PC-9 (cell line): Measurements from ENCODE around the gene CBX7. TPM values are rescaled to one million over a fixed set of nuclear protein-coding genes. Genes with fewer than 3 reads are reported as not detected.

Experiments used
- BruUV-seq: library from RNA; stranded (reverse); fragments of 400-500 nt; replicated peaks from 2 replicates; lab custom pipeline; 2021; lab: Mats Ljungman, UMichigan
- CTCF ChIA-PET: fragments of 300-600 bp; sonication (Branson Sonifier 250); formaldehyde crosslinking; loops from one replicate; lab custom pipeline; 2022; ENCODE audit warnings: antibody characterized with exemption; lab: Charles Lee
- POLR2A ChIA-PET: fragments of 300-600 bp; sonication (Branson Sonifier 250); formaldehyde crosslinking; loops from one replicate; lab custom pipeline; 2022; ENCODE audit warnings: antibody characterized with exemption; ENCODE audit not compliant: unreplicated experiment; lab: Charles Lee
- DNase-seq, 2 experiments: peaks; one replicate each; pipeline versions ENCODE4 v3.0.0 to v3.0.0-alpha.2; 2015 to 2022; ENCODE audit warnings: mixed read lengths in 1 of 2
- H2AFZ ChIP-seq: fragments of 200-600 bp; sonication (generic); 2 replicates; pipeline ENCODE4 v1.8.1; 2017; ENCODE audit warnings: antibody characterized with exemption
- H3F3A ChIP-seq: fragments of 200-600 bp; sonication (generic); 2 replicates; pipeline ENCODE4 v1.8.1; 2017; ENCODE audit warnings: antibody characterized with exemption, mild to moderate bottlenecking, low read depth; ENCODE audit not compliant: insufficient read depth
- H3K27ac ChIP-seq: fragments of 200-600 bp; sonication (generic); 2 replicates; pipeline ENCODE4 v1.6.1; 2016; ENCODE audit warnings: mixed run types
- H3K27me3 ChIP-seq: fragments of 200-600 bp; sonication (generic); 2 replicates; pipeline ENCODE4 v1.6.1; 2016; ENCODE audit warnings: low read depth, mixed run types; ENCODE audit not compliant: insufficient read depth
- H3K36me3 ChIP-seq: fragments of 200-600 bp; sonication (generic); 2 replicates; pipeline ENCODE4 v1.6.1; 2016; ENCODE audit warnings: low read depth, mixed run types
- H3K4me1 ChIP-seq: fragments of 200-600 bp; sonication (generic); replicated peaks from 2 replicates; pipeline ENCODE4 v1.6.1; 2016; ENCODE audit warnings: mixed run types; ENCODE audit not compliant: insufficient read depth
- H3K4me2 ChIP-seq: fragments of 200-600 bp; sonication (generic); 2 replicates; pipeline ENCODE4 v1.6.1; 2017; ENCODE audit warnings: mixed run types
- H3K4me3 ChIP-seq: fragments of 200-600 bp; sonication (generic); 2 replicates; pipeline ENCODE4 v1.6.1; 2016; ENCODE audit warnings: mixed run types
- H3K79me2 ChIP-seq: fragments of 200-600 bp; sonication (generic); 2 replicates; pipeline ENCODE4 v1.6.1; 2017; ENCODE audit warnings: low read depth, mixed run types
- H3K9me2 ChIP-seq: fragments of 200-600 bp; sonication (generic); 2 replicates; pipeline ENCODE4 v1.8.1; 2017; ENCODE audit warnings: mild to moderate bottlenecking; ENCODE audit not compliant: insufficient read depth
- H3K9me3 ChIP-seq: fragments of 200-600 bp; sonication (generic); 2 replicates; pipeline ENCODE4 v1.8.1; 2016; ENCODE audit warnings: low read depth; ENCODE audit not compliant: insufficient read depth
- H4K20me1 ChIP-seq: fragments of 200-600 bp; sonication (generic); 2 replicates; pipeline ENCODE4 v1.8.1; 2017; ENCODE audit not compliant: insufficient read depth
- CTCF ChIP-seq: fragments of 200-600 bp; sonication (generic); conservative IDR thresholded peaks from 2 replicates; pipeline ENCODE4 v1.6.1; 2017; ENCODE audit warnings: mixed run types, antibody characterized with exemption, mild to moderate bottlenecking, moderate library complexity
- EZH2 ChIP-seq: fragments of 200-600 bp; sonication (generic); IDR thresholded peaks from 2 replicates; pipeline ENCODE4 v1.8.0; 2017; ENCODE audit warnings: antibody characterized with exemption, low read depth
- intact Hi-C: fragments of 100-400 bp; cut with micrococcal nuclease; formaldehyde crosslinking; loops from one replicate; pipeline ENCODE4 v1.10.0; 2022; ENCODE audit not compliant: unreplicated experiment
- total RNA-seq: library from RNA; stranded (reverse); gene quantifications from 2 replicates; pipeline ENCODE4 v1.2.3, GENCODE V29; 2021

CBX7 gene
- total RNA-seq, 1 experiment from 2014 or later: 29.1 TPM

- DNase-seq: no peak
- POLR2A ChIA-PET: no interaction called here
- H3K9me3 ChIP-seq: no peaks in the 10 kb centered on the region
- no peak overlapping the region for H2AFZ ChIP-seq
- no peak overlapping the region for H3K4me3 ChIP-seq
- H3K4me2 ChIP-seq: no peak overlapping the region
- peaks cover 39% of the 10 kb centered on the region for H3K4me1 ChIP-seq
- CTCF ChIA-PET: interaction anchor here (0.6 kb wide), 1 partner anchor 40 kb away, joined by 3 read pairs; no protein-coding TSS in a partner anchor
- no peaks in the 10 kb centered on the region for H4K20me1 ChIP-seq
- peaks cover 14% of the 10 kb centered on the region; the same call in 1 of the 2 replicates for H3F3A ChIP-seq
- H3K36me3 ChIP-seq: no peaks in the 10 kb centered on the region
- no peak overlapping the region for H3K27ac ChIP-seq
- TF ChIP-seq CTCF (no peak), EZH2 (no peak)
- no peaks in the 10 kb centered on the region for H3K79me2 ChIP-seq
- H3K27me3 ChIP-seq: no peaks in the 10 kb centered on the region
- intact Hi-C loops: no loop called here
- no peaks in the 10 kb centered on the region for H3K9me2 ChIP-seq
- BruUV-seq: no TSS peak
Observed at GRCh38 chr22:39084666-39085065, 67.8 kb downstream of the CBX7 start.

- CTCF ChIA-PET: no interaction called here
- Histone ChIP-seq H3K4me2 (peak overlapping the region; percentile 17), H3K9me2 (no peaks in the 10 kb centered on the region), H3K4me1 (peaks cover 27% of the 10 kb centered on the region), H3K27ac (no peak overlapping the region), H3K27me3 (no peaks in the 10 kb centered on the region), H3K9me3 (no peaks in the 10 kb centered on the region), H3K4me3 (no peak overlapping the region), H3K79me2 (no peaks in the 10 kb centered on the region), H3F3A (peaks cover 6% of the 10 kb centered on the region; the same call in 1 of the 2 replicates), H2AFZ (no peak overlapping the region), H4K20me1 (no peaks in the 10 kb centered on the region), H3K36me3 (no peaks in the 10 kb centered on the region)
- intact Hi-C loops: no loop called here
- BruUV-seq: no TSS peak
- TF ChIP-seq EZH2 (no peak), CTCF (no peak)
- no peak for DNase-seq
- POLR2A ChIA-PET: no interaction called here
Observed at GRCh38 chr22:39083212-39084165, 69.0 kb downstream of the CBX7 start.

GRCh38 chr22:39081598-39081997 lies 70.9 kb downstream of the CBX7 start:
- BruUV-seq: no TSS peak
- Histone ChIP-seq H3K36me3 (no peaks in the 10 kb centered on the region), H3F3A (no peaks in the 10 kb centered on the region), H2AFZ (no peak overlapping the region), H4K20me1 (no peaks in the 10 kb centered on the region), H3K9me3 (no peaks in the 10 kb centered on the region), H3K27me3 (no peaks in the 10 kb centered on the region), H3K9me2 (no peaks in the 10 kb centered on the region), H3K79me2 (no peaks in the 10 kb centered on the region), H3K27ac (no peak overlapping the region), H3K4me2 (no peak overlapping the region), H3K4me1 (peaks cover 13% of the 10 kb centered on the region), H3K4me3 (no peak overlapping the region)
- intact Hi-C loops: no loop called here
- no peak for TF ChIP-seq CTCF
- no peak for TF ChIP-seq EZH2
- POLR2A ChIA-PET: interaction anchor here (0.7 kb wide), 1 partner anchor 32 kb away, joined by 3 read pairs; no protein-coding TSS in a partner anchor
- CTCF ChIA-PET: no interaction called here
- no peak for DNase-seq
